Measurements from ENCODE around the gene SIPA1L2. TPM values are rescaled to one million over a fixed set of nuclear protein-coding genes. Genes with fewer than 3 reads are reported as not detected.

The SIPA1L2 gene
- total and polyA plus RNA-seq, 2 of the 4 experiments (the other 2 are of a cell fraction): 7.1 to 13.4 TPM

DNA sequence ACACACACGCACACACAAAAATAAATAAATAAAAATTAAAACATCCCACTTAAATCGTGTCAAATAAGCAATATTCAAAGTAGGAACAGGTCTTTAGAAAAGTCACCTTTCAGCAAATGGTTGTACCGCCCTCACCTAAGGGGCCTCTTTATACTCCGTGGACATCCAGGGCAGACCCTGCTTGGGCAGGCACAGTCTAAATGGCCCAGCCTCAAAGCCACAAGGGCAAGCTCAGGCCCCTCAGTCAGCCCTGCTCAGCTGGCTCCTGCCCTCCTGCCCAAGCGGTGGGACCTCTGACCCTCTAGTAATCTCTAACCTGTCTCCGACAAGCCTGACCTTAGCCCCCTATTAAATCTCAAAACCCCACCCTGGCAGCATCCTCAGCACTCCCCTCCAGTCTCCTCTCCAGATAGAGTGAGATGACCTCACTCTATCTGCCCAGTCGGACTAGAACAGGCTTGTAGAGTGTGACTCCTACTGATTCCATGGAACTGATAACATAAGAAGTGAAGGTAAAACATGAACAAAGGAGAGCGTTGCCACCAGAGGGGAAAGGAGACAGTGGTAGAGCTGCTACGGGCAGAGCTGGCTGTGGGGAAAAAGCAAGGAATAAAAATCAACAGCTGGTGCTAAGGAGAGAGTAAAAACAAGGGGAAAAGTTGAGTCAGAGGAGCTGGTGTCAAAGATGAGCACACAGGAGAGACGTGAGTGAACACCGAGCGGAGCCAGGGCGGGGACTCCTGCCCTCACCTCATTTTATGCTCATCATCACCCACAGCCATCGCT, 36.0 kb downstream of the SIPA1L2 start:
- H3K9ac ChIP-seq (ENCODE audit: low read depth, low read length): no peak overlapping the region
- H3K56ac ChIP-seq (ENCODE audit: extremely low read depth, insufficient read depth, low read length): no peak overlapping the region
- intact Hi-C loops (cut with micrococcal nuclease): no loop called here
- dilution Hi-C loops (cut with HindIII; ENCODE audit: low sequenced_read_pairs, unreplicated experiment): no loop called here
- no peak overlapping the region; the same call in 1 of the 2 replicates for H3K18ac ChIP-seq (ENCODE audit: low read depth, low read length)
- no peak overlapping the region for H2BK20ac ChIP-seq (ENCODE audit: low read depth, low read length)
- no peaks in the 10 kb centered on the region for H4K20me1 ChIP-seq (ENCODE audit: insufficient read depth, low read length)
- no peak overlapping the region for H2BK15ac ChIP-seq (ENCODE audit: low read depth, low read length)
- no peak for TF ChIP-seq RCOR1 (IDR thresholded peaks at IDR 0.05; ENCODE audit: insufficient replicate concordance, low read length)
- H3K14ac ChIP-seq (replicated peaks; ENCODE audit: low read depth, low read length): no peak overlapping the region; the same call in 1 of the 2 replicates
- H3K27ac ChIP-seq (ENCODE audit: insufficient read depth, low read length): no peak overlapping the region
- H3K79me1 ChIP-seq (ENCODE audit: low read depth in 1 of 2, low read length in 2 of 2): peaks cover 13 to 22% of the 10 kb centered on the region in 2 experiments; a peak in 3 of 4 replicates
- BruUV-seq (replicated peaks): no TSS peak
- ChIA-PET POLR2A (ENCODE audit: unreplicated experiment) (no interaction called here), CTCF (no interaction called here)
- no peak overlapping the region for H4K8ac ChIP-seq (ENCODE audit: low read depth in 2 of 2, low read length in 2 of 2)
- no peak overlapping the region for H2BK120ac ChIP-seq (ENCODE audit: low read depth, low read length)
- DNase-seq (peak; percentile 13), ATAC-seq (ENCODE audit: low read depth) (peak; percentile 32; the same call in 1 of the 2 replicates)
- no peak overlapping the region; the same call in 1 of the 2 replicates for H3K23ac ChIP-seq (ENCODE audit: low read depth, low read length)
- H3K36me3 ChIP-seq (ENCODE audit: control insufficient read depth, insufficient read depth, low read length): no peaks in the 10 kb centered on the region; the same call in 1 of the 2 replicates
- H2BK5ac ChIP-seq (ENCODE audit: low read depth, low read length, poor library complexity, severe bottlenecking): no peak overlapping the region
- WGBS, 2 experiments (ENCODE audit: extremely low coverage in 2 of 2, insufficient read length in 1 of 2): 67% methylated on average over 7 of the region's 14 CpGs; no CpG with 5 or more reads in 1 of the 2 experiments
- H2AK9ac ChIP-seq (replicated peaks; ENCODE audit: low read depth, low read length, poor library complexity): no peak overlapping the region
- H2AK5ac ChIP-seq (ENCODE audit: low read depth, low read length): 0 out of 2 replicates have a peak overlapping the region, but pooled peaks have one; percentile 9
- peaks cover 7% of the 10 kb centered on the region; the same call in 1 of the 2 replicates for H3K4me1 ChIP-seq (ENCODE audit: control insufficient read depth, insufficient read depth, low read length)
- H4K5ac ChIP-seq (ENCODE audit: low read depth, low read length): no peak overlapping the region
- H3K27me3 ChIP-seq (ENCODE audit: control insufficient read depth, insufficient read depth, low read length): no peaks in the 10 kb centered on the region
- no peak overlapping the region; the same call in 1 of the 2 replicates for H3K4ac ChIP-seq (ENCODE audit: low read depth, low read length)
- in situ Hi-C loops (cut with MboI; ENCODE audit: low sequenced_read_pairs): no loop called here
- H4K91ac ChIP-seq (ENCODE audit: insufficient read depth, low read depth, low read length): no peak overlapping the region
- H3K4me3 ChIP-seq (ENCODE audit: insufficient read depth, low read depth, low read length): no peak overlapping the region
- H2AFZ ChIP-seq (replicated peaks; ENCODE audit: low read length, poor library complexity): no peak overlapping the region
- H3K4me2 ChIP-seq (ENCODE audit: low read depth, low read length): no peak overlapping the region
- no peaks in the 10 kb centered on the region for H3K9me3 ChIP-seq (ENCODE audit: control insufficient read depth, insufficient read depth, low read length)
- H3K9me1 ChIP-seq (ENCODE audit: insufficient read depth, low read length): peaks cover 9% of the 10 kb centered on the region; the same call in 1 of the 2 replicates

All from IMR-90 (cell line).